ENCODE data around the gene TBC1D22B. TPM values are rescaled to one million over a fixed set of nuclear protein-coding genes. Genes with fewer than 3 reads are reported as not detected.

The TBC1D22B gene
- total and polyA plus RNA-seq, 2 of the 13 experiments (the other 11 are each of a cell fraction or from before 2014, with no cell fraction given): 9.7 to 12.9 TPM

GRCh38 chr6:37257634-37258404 lies at the start of gene TBC1D22B, which contains the start of gene TMEM217 (continued):
- TF ChIP-seq TOE1 (CRISPR knock-in tag; IDR thresholded peaks at IDR 0.05) (0 out of 2 replicates have a peak, but pooled peaks have one; percentile 21), E2F5 (CRISPR knock-in tag; conservative IDR thresholded peaks at IDR 0.05) (peak; percentile 13; the same call in 1 of the 2 replicates), TCF12 (IDR thresholded peaks at IDR 0.05) (no peak), TCF12 (CRISPR knock-in tag; IDR thresholded peaks at IDR 0.05) (0 out of 2 replicates have a peak, but pooled peaks have one; percentile 32), E2F1 (CRISPR knock-in tag; IDR thresholded peaks at IDR 0.05) (peak; percentile 12; the same call in 1 of the 2 replicates), SOX13 (IDR thresholded peaks at IDR 0.05) (no peak), SOX13 (CRISPR knock-in tag; conservative IDR thresholded peaks at IDR 0.05 in 1 of 2, IDR thresholded peaks at IDR 0.05 in 1 of 2) (no peak), NFIC (IDR thresholded peaks at IDR 0.05; ENCODE audit: low read length) (no peak), ZNF607 (CRISPR knock-in tag; IDR thresholded peaks at IDR 0.05; ENCODE audit: borderline replicate concordance) (no peak), ZNF574 (CRISPR knock-in tag; IDR thresholded peaks at IDR 0.05) (peak; percentile 81), ZNF232 (CRISPR knock-in tag; IDR thresholded peaks at IDR 0.05; ENCODE audit: borderline replicate concordance) (no peak; the same call in 1 of the 2 replicates), PLSCR1 (CRISPR knock-in tag; IDR thresholded peaks at IDR 0.05; ENCODE audit: borderline replicate concordance) (no peak), ZNF772 (CRISPR knock-in tag; IDR thresholded peaks at IDR 0.05) (no peak), PITX1 (CRISPR knock-in tag; IDR thresholded peaks at IDR 0.05) (peak; percentile 93; the same call in 1 of the 2 replicates), ZNF747 (CRISPR knock-in tag; IDR thresholded peaks at IDR 0.05; ENCODE audit: borderline replicate concordance) (no peak), DR1 (CRISPR knock-in tag; IDR thresholded peaks at IDR 0.05) (peak; percentile 82), ZNF24 (IDR thresholded peaks at IDR 0.05) (no peak), IRF9 (CRISPR knock-in tag; IDR thresholded peaks at IDR 0.05; ENCODE audit: borderline replicate concordance) (no peak; the same call in 1 of the 2 replicates), ZNF280D (CRISPR knock-in tag; IDR thresholded peaks at IDR 0.05) (peak; percentile 98)

All from HepG2 (cell line).